ENCODE results near the gene NECAB3. TPM values are rescaled to one million over a fixed set of nuclear protein-coding genes. Genes with fewer than 3 reads are reported as not detected.

NECAB3 gene
- total RNA-seq, 4 donors from 2014 or later = 26.1 to 180 (median 94.5) TPM

GRCh38 chr20:33660035-33660684, 14.1 kb downstream of the NECAB3 start:
- no peaks in the 10 kb centered on the region for H3K9me3 ChIP-seq
- H3K27ac ChIP-seq = no peak overlapping the region
- DNase-seq = no peak
- H3K27me3 ChIP-seq = no peaks in the 10 kb centered on the region
- intact Hi-C loops (cut with DNase I; ENCODE audit: low total_unique reads) = no loop called here
- TF ChIP-seq CTCF (IDR thresholded peaks at IDR 0.05) (no peak), POLR2AphosphoS5 (IDR thresholded peaks at IDR 0.05) (no peak), POLR2A (IDR thresholded peaks at IDR 0.05) (no peak), EP300 (IDR thresholded peaks at IDR 0.05; ENCODE audit: low read depth) (no peak)
- in situ Hi-C loops (cut with MboI; ENCODE audit: low pct_ligation_motif_present in 1 of 4, low pct_unique_long_range_greater_than_20kb in 1 of 4, low sequenced_read_pairs in 3 of 4) = no loop called here
- peaks cover 5 to 17% (median 13%) of the 10 kb centered on the region in 4 donors for H3K4me1 ChIP-seq
- peaks cover 0 to 4% (median 1%) of the 10 kb centered on the region in 4 donors for H3K36me3 ChIP-seq
- no peak overlapping the region for H3K4me3 ChIP-seq
- WGBS, 2 donors (ENCODE audit: low coverage in 1 of 2) = 96% methylated on average over 19 of the region's 21 CpGs; no CpG with 5 or more reads in 1 of the 2 donors

GRCh38 chr20:33659341-33660034, 14.7 kb downstream of the NECAB3 start:
- TF ChIP-seq EP300 (IDR thresholded peaks at IDR 0.05; ENCODE audit: low read depth) (no peak), CTCF (IDR thresholded peaks at IDR 0.05) (no peak), POLR2A (IDR thresholded peaks at IDR 0.05) (no peak), POLR2AphosphoS5 (IDR thresholded peaks at IDR 0.05) (no peak)
- Histone ChIP-seq H3K9me3 (no peaks in the 10 kb centered on the region), H3K27ac (no peak overlapping the region), H3K36me3 (peaks cover 0 to 4% (median 1%) of the 10 kb centered on the region in 4 donors), H3K27me3 (no peaks in the 10 kb centered on the region), H3K4me3 (no peak overlapping the region), H3K4me1 (peaks cover 8 to 20% (median 17%) of the 10 kb centered on the region in 4 donors)
- no peak for DNase-seq
- intact Hi-C loops (cut with DNase I; ENCODE audit: low total_unique reads) = no loop called here
- WGBS, 2 donors (ENCODE audit: low coverage in 1 of 2) = 96% methylated on average over 22 of the region's 32 CpGs; no CpG with 5 or more reads in 1 of the 2 donors
- in situ Hi-C loops (cut with MboI; ENCODE audit: low pct_ligation_motif_present in 1 of 4, low pct_unique_long_range_greater_than_20kb in 1 of 4, low sequenced_read_pairs in 3 of 4) = loop anchor here in 2 of 4 donors (10.0 kb wide), 2 partner anchors 195 to 205 kb away; no protein-coding TSS in a partner anchor

- no peaks in the 10 kb centered on the region for H3K9me3 ChIP-seq
- 91% methylated on average over 4 of the region's 4 CpGs; no CpG with 5 or more reads in 1 of the 2 donors for WGBS, 2 donors (ENCODE audit: low coverage in 1 of 2)
- no peaks in the 10 kb centered on the region for H3K27me3 ChIP-seq
- H3K36me3 ChIP-seq = peaks cover 0 to 4% (median 1%) of the 10 kb centered on the region in 4 donors
- no peak overlapping the region for H3K4me3 ChIP-seq
- no peak overlapping the region for H3K27ac ChIP-seq
- no peak for DNase-seq
- intact Hi-C loops (cut with DNase I; ENCODE audit: low total_unique reads) = no loop called here
- TF ChIP-seq POLR2AphosphoS5 (IDR thresholded peaks at IDR 0.05) (no peak), CTCF (IDR thresholded peaks at IDR 0.05) (no peak), EP300 (IDR thresholded peaks at IDR 0.05; ENCODE audit: low read depth) (no peak), POLR2A (IDR thresholded peaks at IDR 0.05) (no peak)
- in situ Hi-C loops (cut with MboI; ENCODE audit: low pct_ligation_motif_present in 1 of 4, low pct_unique_long_range_greater_than_20kb in 1 of 4, low sequenced_read_pairs in 3 of 4) = loop anchor here in 2 of 4 donors (10.0 kb wide), 2 partner anchors 194 to 204 kb away; no protein-coding TSS in a partner anchor
- H3K4me1 ChIP-seq = peaks cover 10 to 20% (median 16%) of the 10 kb centered on the region in 4 donors
These were observed 15.3 kb downstream of the NECAB3 start for GRCh38 chr20:33658929-33659328.

- Histone ChIP-seq H3K27ac (no peak overlapping the region), H3K4me3 (no peak overlapping the region), H3K27me3 (no peaks in the 10 kb centered on the region), H3K9me3 (no peaks in the 10 kb centered on the region), H3K36me3 (peaks cover 0 to 4% (median 1%) of the 10 kb centered on the region in 4 donors), H3K4me1 (peaks cover 14 to 23% (median 19%) of the 10 kb centered on the region in 4 donors)
- WGBS, 2 donors (ENCODE audit: low coverage in 1 of 2) = 88% methylated on average over 6 of the region's 8 CpGs; no CpG with 5 or more reads in 1 of the 2 donors
- intact Hi-C loops (cut with DNase I; ENCODE audit: low total_unique reads) = no loop called here
- no peak for DNase-seq
- in situ Hi-C loops (cut with MboI; ENCODE audit: low pct_ligation_motif_present in 1 of 4, low pct_unique_long_range_greater_than_20kb in 1 of 4, low sequenced_read_pairs in 3 of 4) = loop anchor here in 2 of 4 donors (10.0 kb wide), 2 partner anchors 194 to 204 kb away; no protein-coding TSS in a partner anchor
- no peak for TF ChIP-seq CTCF (IDR thresholded peaks at IDR 0.05)
- no peak for TF ChIP-seq POLR2AphosphoS5 (IDR thresholded peaks at IDR 0.05)
- TF ChIP-seq EP300 (IDR thresholded peaks at IDR 0.05; ENCODE audit: low read depth) = no peak
- no peak for TF ChIP-seq POLR2A (IDR thresholded peaks at IDR 0.05)
These were observed 15.7 kb downstream of the NECAB3 start for GRCh38 chr20:33658510-33658909.

Data from transverse colon (tissue), 4 donors.